NCI-H510A treated with DMSO at 0.1 percent for 48 hours (cell line): ENCODE results near the gene CCT6B.

Experiments
- DNase-seq: peaks from one replicate; lab custom pipeline; 2025; lab: John Stamatoyannopoulos, UW

CCT6B gene

GRCh38 chr17:34883106-34884000 is 77.9 kb downstream of the CCT6B start:
- no peak for DNase-seq

- DNase-seq = no peak
These were observed 82.1 kb downstream of the CCT6B start for GRCh38 chr17:34879146-34879545.
